Kidney (tissue), 14 donors: ENCODE results near the gene BEST1. TPM values are rescaled to one million over a fixed set of nuclear protein-coding genes. Genes with fewer than 3 reads are reported as not detected.
"Not testable (repeated sequence)": the region's sequence is repeated elsewhere in the genome, so short reads cannot be mapped to it uniquely, and the experiment has no call there.

Experiments used
- DNase-seq, 5 donors: peaks; one replicate each; pipeline ENCODE4 v3.0.0-alpha.2; 2013 to 2020
- FAIRE-seq: peaks from 2 replicates; lab custom pipeline; 2012; peaks lifted over from hg19 to GRCh38; lab: Jason Lieb, UNC
- H3K27ac ChIP-seq, 2 donors: one replicate each; pipeline ENCODE4 v1.7.0; 2013; ENCODE audit warnings: low read depth in 2 of 2, low read length in 2 of 2, inconsistent platforms in 1 of 2
- H3K27me3 ChIP-seq: one replicate; pipeline ENCODE4 v1.7.1; 2013; ENCODE audit warnings: low read length, inconsistent platforms; ENCODE audit not compliant: control insufficient read depth, insufficient read depth
- H3K36me3 ChIP-seq, 3 donors: one replicate each; pipeline versions ENCODE4 v1.7.0 to v1.7.1; 2013; ENCODE audit warnings: low read length in 3 of 3, control low read depth in 1 of 3, inconsistent platforms in 1 of 3; ENCODE audit not compliant: insufficient read depth in 3 of 3, control insufficient read depth in 2 of 3
- H3K4me1 ChIP-seq, 3 donors: one replicate each; pipeline versions ENCODE4 v1.7.0 to v1.7.1; 2013; ENCODE audit warnings: low read length in 3 of 3, inconsistent platforms in 1 of 3, low read depth in 1 of 3; ENCODE audit not compliant: control insufficient read depth in 2 of 3, insufficient read depth in 2 of 3
- H3K4me3 ChIP-seq, 3 donors: one replicate each; pipeline versions ENCODE4 v1.7.0 to v1.8.1; 2013; ENCODE audit warnings: low read length in 3 of 3, control low read depth in 1 of 3, inconsistent platforms in 1 of 3
- H3K9ac ChIP-seq, 3 donors: one replicate each; pipeline versions ENCODE4 v1.7.0 to v1.7.1; 2013; ENCODE audit warnings: low read length in 3 of 3, control low read depth in 1 of 3, inconsistent platforms in 1 of 3
- H3K9me3 ChIP-seq, 3 donors: one replicate each; pipeline versions ENCODE4 v1.7.0 to v1.7.1; 2013; ENCODE audit warnings: low read length in 3 of 3, control low read depth in 1 of 3, inconsistent platforms in 1 of 3; ENCODE audit not compliant: control insufficient read depth in 2 of 3, insufficient read depth in 1 of 3
- intact Hi-C: fragments of 100-400 bp; cut with DNase I; formaldehyde crosslinking; loops from one replicate; pipeline ENCODE4 v1.11.1; 2022
- polyA plus RNA-seq: library from polyadenylated mRNA; stranded (reverse); fragments of 350-450 nt; fragmentation: Illumina TruSeq; extraction: RNeasy Lipid Tissue Mini Kit (QIAGEN cat#74804); gene quantifications from one replicate; pipeline ENCODE4 v1.2.3, GENCODE V29; 2014; ENCODE audit warnings: low read depth, low replicate concordance; ENCODE audit not compliant: insufficient read depth
- total RNA-seq: library from RNA; stranded (reverse); fragmentation: NEBNext Ultra II Directional; extraction: Animal tissue kit (Norgen Biotek cat#: 25700); gene quantifications from one replicate; pipeline ENCODE4 v1.2.1, GENCODE V29; 2021
- TF ChIP-seq, protein P1 (sequence below): IDR thresholded peaks from 3 replicates; pipeline ENCODE4 v1.5.1; 2012; ENCODE audit warnings: mild to moderate bottlenecking, moderate library complexity, borderline replicate concordance; ENCODE audit not compliant: insufficient read depth; ENCODE audit errors: extremely low read depth
- donor health status: control.
- donor health status: control.
- donor health status: control.
- donor health status: control.
- donor health status: control.
- donor health status: DM: yes; HTN: yes; CAD: no.
- donor health status: Normal renal cell carcinoma (clear cell type).

The BEST1 gene
- total and polyA plus RNA-seq, 2 donors from 2014 or later = 0.62 to 7.1 TPM

DNA sequence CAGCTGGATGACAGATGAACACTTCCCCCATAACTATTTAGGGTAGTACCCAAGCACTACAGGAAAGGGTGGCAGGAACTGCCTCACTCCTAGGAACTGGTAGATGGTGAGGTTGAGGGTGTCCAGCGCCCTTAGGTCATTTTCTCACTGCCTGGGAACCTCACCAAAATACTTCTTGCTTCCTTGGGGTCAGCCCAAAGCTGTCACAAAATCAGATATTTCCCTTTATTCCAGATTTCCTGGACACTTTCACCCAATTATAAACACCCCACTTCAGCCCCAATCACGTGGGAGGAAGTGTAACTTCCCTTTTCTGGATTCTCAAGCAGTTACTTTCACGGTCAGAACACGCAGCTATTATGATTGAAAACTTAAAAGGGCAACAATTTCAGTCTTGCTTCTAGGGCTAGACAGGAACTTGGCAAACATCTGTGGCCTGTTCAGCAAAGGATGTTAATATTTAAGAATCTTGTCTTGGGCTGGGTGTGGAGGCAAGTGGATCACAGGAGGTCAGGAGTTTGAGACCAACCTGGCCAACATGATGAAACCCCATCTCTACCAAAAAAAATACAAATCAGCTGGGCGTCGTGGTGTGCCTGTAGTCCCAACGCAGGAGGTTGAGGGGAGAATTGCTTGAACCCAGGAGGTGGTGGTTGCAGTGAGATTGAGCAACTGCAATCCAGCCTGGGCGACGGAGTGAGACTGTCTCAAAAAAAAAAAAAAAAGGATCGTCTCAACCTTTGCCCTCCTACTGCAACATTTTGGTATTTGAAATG, 13.3 kb downstream of the BEST1 start:
- TF ChIP-seq, protein P1, sequence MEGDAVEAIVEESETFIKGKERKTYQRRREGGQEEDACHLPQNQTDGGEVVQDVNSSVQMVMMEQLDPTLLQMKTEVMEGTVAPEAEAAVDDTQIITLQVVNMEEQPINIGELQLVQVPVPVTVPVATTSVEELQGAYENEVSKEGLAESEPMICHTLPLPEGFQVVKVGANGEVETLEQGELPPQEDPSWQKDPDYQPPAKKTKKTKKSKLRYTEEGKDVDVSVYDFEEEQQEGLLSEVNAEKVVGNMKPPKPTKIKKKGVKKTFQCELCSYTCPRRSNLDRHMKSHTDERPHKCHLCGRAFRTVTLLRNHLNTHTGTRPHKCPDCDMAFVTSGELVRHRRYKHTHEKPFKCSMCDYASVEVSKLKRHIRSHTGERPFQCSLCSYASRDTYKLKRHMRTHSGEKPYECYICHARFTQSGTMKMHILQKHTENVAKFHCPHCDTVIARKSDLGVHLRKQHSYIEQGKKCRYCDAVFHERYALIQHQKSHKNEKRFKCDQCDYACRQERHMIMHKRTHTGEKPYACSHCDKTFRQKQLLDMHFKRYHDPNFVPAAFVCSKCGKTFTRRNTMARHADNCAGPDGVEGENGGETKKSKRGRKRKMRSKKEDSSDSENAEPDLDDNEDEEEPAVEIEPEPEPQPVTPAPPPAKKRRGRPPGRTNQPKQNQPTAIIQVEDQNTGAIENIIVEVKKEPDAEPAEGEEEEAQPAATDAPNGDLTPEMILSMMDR = no peak
- Histone ChIP-seq H3K4me1 (peaks cover 3 to 33% (median 19%) of the 10 kb centered on the region in 3 donors), H3K9me3 (no peaks in the 10 kb centered on the region), H3K4me3 (peak overlapping the region in 1 of 3 donors; percentile 29), H3K36me3 (peaks cover 16 to 28% (median 22%) of the 10 kb centered on the region in 3 donors), H3K9ac (no peak overlapping the region), H3K27me3 (no peaks in the 10 kb centered on the region), H3K27ac (peak overlapping the region; percentile 69 to 85)
- intact Hi-C loops = no loop called here
- DNase-seq (peak in 1 of 5 donors; percentile 59), FAIRE-seq (no peak)

DNA sequence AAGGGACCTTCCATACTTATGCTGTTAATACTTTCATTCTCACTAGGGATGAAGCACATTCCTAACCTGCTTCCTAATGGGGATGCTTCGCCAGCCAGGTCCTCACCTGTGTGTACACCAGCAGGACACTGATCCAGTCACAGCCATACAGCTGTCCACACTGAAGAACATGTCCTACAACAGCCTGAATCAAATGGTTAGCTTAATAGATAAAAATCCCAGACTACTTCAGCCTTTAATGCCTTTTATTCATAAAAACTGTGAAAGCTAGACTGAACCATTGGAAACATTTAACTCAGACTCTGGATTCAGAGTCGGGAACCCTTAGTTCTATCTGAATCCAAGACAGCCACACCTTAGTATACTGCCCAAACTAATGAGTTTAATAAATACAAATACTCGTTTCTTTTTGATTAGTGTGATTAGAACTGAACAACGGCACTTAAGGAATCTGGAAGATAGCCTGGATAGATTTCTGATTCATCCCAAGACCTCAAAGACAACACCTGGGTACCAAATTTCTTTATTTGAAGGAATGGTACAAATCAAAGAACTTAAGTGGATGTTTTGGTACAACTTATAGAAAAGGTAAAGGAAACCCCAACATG, 14.0 kb downstream of the BEST1 start:
- TF ChIP-seq, protein P1 = no peak
- H3K4me3 ChIP-seq = peak overlapping the region in 2 of 3 donors; percentile 9 to 87
- peak overlapping the region in 1 of 2 donors; percentile 85 for H3K27ac ChIP-seq
- H3K9ac ChIP-seq = no peak overlapping the region
- H3K36me3 ChIP-seq = peaks cover 16 to 28% (median 22%) of the 10 kb centered on the region in 3 donors
- no peaks in the 10 kb centered on the region for H3K9me3 ChIP-seq
- no peak for FAIRE-seq
- intact Hi-C loops = no loop called here
- DNase-seq = no peak
- peaks cover 6 to 38% (median 26%) of the 10 kb centered on the region in 3 donors for H3K4me1 ChIP-seq
- no peaks in the 10 kb centered on the region for H3K27me3 ChIP-seq

GRCh38 chr11:61964666-61965271, 14.6 kb downstream of the BEST1 start:
- Histone ChIP-seq H3K9ac (peak overlapping the region in 2 of 3 donors; percentile 41 to 82), H3K27ac (peak overlapping the region in 1 of 2 donors; percentile 79), H3K36me3 (peaks cover 16 to 28% (median 22%) of the 10 kb centered on the region in 3 donors), H3K4me1 (peaks cover 6 to 38% (median 27%) of the 10 kb centered on the region in 3 donors), H3K4me3 (peak overlapping the region; percentile 87 to 100 (median 98))
- H3K27me3 ChIP-seq, FAIRE-seq, intact Hi-C loops, H3K9me3 ChIP-seq: not testable (repeated sequence)
- peak in 1 of 5 donors; percentile 30 for DNase-seq
